Measurements from ENCODE around the gene LGALS9B.
"Not testable (repeated sequence)": the region's sequence is repeated elsewhere in the genome, so short reads cannot be mapped to it uniquely, and the experiment has no call there.

The LGALS9B gene

DNA sequence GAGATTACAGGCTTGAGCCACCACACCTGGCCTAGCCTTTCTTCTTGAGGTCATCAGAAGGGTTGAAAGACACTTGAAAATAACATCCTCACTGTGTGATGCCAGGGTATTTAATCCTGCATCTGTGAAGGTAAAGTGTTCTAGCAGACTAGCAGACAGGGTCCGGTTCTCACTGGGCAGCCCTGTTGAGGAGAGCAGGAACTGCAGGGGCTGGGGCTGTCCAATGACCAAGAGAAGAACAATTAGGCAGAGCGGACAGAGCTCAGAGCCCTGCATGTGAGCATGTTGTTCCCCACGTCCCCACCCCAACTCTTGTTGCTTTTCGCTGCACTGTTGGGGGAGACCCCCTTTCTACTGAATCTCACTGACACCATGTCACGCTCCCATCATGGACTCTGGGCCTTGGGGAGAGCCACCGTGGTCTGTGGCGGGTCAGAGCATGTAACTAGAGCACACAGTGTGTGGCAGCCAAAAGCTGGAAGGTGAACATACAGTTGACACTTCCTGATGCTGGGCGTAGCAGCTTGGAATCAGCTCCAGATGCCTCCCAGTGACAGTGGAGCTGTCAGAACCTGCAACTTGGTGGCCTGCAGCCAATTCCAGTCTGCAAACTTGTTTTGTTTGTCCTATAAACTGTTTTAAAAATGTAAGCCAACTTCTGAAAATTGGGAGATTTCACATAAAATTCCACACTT lies 7.9 kb upstream of the LGALS9B start:
- DNase-seq (ENCODE audit: low read depth): not testable (repeated sequence)

DNA sequence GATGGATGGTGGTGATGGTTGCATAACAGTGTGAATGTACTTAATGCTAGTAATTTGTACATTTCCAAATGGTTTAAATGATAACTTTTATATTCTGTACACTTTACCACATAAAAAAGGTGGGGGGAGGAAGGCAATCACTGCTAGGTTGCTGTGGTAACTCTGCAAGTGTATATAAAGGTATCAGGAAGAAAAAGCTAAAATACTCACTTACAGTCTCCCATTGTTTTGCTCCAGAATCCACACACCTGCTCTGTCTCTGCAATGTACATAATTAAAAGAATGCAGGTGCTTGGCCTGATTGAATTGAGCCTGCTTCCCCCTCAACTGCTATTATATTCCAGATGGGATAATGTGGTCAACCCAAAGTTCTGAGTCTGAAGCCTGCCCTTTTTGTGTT lies 6.7 kb upstream of the LGALS9B start:
- DNase-seq (ENCODE audit: low read depth); H3K4me3 ChIP-seq (ENCODE audit: control insufficient read depth, low read depth, low read length): not testable (repeated sequence)

More for the DNA sequence above, 7.9 kb upstream of the LGALS9B start:
- H3K4me3 ChIP-seq (ENCODE audit: control insufficient read depth, low read depth, low read length): not testable (repeated sequence)

DNA sequence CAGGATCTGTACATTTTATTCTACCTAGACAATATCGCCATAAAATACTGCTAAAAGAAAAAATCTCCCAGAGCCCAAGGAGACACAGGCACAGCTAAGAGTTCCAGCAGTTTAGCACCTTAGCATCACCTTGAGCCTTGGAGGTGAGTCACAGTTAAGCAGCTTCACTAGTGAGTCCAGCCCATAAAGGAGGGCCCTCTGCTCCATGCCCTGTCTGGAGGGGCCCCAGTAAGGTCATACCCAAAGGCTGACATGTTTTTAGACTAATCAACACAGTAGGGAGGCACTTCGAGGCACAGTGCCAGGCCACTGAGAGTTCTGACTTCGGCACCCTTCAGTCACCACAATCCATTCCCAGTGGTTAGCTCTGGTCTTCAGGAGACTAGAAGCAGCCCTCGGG lies 2.6 kb upstream of the LGALS9B start:
- H3K4me3 ChIP-seq (ENCODE audit: control insufficient read depth, low read depth, low read length); DNase-seq (ENCODE audit: low read depth): not testable (repeated sequence)

DNA sequence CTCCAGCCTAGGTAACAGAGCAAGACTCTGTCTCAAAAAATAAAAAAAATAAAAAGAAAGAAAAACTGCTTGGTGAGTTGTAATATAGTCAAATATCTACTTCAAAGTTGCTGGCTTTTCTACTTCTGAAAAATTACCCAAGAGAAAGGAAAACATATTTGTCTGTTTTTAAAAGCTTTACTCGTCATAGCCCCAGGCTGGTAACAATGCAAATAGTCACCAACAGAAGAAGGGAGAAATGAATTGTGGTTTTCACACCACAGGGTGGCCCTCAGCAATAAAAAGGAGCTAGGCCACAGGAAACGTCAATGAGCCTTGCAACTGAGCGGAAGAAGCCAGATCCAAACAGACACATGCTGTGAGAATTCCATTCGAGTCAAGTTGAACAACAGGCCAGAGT lies 1.8 kb upstream of the LGALS9B start:
- not testable (repeated sequence) for H3K4me3 ChIP-seq (ENCODE audit: control insufficient read depth, low read depth, low read length); DNase-seq (ENCODE audit: low read depth)

DNA sequence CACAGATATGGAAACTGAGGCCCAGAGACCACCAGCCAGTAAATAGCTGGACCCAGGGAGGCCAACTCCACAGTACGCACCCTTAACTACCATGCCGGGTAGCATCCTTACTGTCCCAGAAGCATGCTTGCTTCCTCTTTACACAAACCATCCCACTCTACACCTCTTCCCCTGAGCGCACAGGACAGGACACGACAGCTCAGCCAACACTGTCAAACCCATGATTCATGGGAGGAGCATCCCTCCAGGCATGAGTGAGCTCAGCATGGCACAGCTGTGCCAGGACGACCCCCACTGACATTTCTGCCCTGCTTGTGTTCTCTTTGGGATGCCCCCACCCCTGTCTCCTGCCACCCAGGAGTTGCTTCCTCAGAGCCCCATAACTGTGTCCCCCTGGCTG lies 340 bp downstream of the LGALS9B start:
- H3K4me3 ChIP-seq (ENCODE audit: control insufficient read depth, low read depth, low read length); DNase-seq (ENCODE audit: low read depth): not testable (repeated sequence)

DNA sequence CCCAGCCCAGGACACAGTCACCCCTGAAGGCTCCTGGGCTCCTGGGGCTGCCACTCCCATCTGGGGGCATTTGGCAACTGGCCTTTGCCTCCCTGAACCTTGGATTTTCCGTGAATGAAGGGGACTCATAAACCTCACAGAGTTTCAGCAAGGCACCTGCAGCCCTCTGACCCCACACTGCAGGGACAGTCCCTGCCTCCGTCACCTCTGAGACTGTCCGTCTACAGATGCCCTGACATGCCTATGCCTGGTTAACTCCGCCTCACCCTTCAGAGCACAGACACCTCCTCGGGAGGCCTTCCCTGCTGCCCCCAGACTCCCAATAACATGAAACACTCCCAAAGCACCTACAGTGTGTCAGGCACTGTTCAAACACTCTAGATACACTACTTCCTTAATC lies 786 bp downstream of the LGALS9B start:
- not testable (repeated sequence) for DNase-seq (ENCODE audit: low read depth); H3K4me3 ChIP-seq (ENCODE audit: control insufficient read depth, low read depth, low read length)

DNA sequence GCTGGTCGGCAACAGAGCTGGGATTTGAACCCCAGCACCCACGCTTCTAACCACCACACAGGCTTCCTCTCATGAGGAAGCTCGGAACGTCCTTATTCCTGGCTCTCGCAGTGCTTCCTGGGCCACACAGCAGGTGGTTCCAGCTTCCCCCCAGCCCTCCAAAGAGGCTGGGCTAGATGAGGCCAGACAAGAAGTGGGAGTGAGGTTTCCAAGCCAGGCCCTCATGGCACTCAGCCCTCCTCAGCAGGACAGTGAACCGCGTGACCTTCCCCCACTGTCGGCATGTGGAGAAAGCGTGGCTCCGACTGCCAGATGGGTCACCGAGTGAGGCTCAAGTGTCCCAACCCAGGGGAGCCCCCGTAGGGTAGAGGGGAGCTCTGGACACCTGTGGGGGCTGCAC lies 1.8 kb downstream of the LGALS9B start:
- not testable (repeated sequence) for DNase-seq (ENCODE audit: low read depth); H3K4me3 ChIP-seq (ENCODE audit: control insufficient read depth, low read depth, low read length)

DNA sequence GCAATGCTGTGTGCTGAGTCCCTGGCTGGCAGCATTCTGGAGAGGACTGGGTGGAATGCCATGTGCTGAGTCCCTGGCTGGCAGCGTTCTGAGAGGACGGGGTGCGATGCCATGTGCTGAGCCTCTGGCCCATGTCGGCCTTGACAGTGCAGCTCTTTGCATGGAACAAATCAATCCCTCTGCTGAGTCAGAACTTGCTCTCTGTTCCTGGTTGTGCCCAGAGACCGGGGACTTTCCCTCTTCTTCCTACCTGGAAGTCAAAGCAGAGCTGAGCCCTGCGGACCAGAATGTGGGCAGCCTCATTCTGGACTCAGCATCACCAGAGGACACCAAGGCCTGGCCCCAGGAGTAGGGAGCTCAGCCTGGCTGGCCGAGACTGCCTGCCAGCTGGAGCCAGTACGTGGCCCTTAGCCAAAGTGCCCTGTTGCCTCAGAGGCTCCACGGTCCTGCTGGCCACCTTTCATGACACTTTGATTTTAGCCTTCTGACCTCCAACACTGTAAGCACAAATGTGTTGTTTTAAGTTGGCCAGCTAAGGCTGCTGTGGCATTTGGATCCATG lies 2.4 kb downstream of the LGALS9B start:
- DNase-seq (ENCODE audit: low read depth); H3K4me3 ChIP-seq (ENCODE audit: control insufficient read depth, low read depth, low read length): not testable (repeated sequence)

DNA sequence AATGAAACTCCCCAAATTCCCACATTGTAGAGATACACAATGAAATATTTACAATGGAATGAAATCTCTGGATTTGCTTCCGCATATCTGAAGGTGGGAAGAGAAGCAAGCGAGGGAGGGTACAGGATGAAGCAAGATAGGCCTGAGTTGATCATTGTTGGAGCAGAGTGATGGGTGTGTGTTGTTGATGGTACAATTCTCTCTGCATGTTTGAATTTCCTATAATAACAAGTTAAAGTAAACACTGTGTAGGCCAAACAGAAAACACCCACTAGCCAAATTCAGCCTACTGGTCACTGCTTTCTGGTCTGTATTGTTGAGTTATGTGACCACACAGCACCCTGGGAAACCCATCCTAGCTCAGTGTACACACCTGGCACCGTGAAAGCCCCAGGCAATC lies 5.2 kb downstream of the LGALS9B start:
- H3K4me3 ChIP-seq (ENCODE audit: control insufficient read depth, low read depth, low read length); DNase-seq (ENCODE audit: low read depth): not testable (repeated sequence)

DNA sequence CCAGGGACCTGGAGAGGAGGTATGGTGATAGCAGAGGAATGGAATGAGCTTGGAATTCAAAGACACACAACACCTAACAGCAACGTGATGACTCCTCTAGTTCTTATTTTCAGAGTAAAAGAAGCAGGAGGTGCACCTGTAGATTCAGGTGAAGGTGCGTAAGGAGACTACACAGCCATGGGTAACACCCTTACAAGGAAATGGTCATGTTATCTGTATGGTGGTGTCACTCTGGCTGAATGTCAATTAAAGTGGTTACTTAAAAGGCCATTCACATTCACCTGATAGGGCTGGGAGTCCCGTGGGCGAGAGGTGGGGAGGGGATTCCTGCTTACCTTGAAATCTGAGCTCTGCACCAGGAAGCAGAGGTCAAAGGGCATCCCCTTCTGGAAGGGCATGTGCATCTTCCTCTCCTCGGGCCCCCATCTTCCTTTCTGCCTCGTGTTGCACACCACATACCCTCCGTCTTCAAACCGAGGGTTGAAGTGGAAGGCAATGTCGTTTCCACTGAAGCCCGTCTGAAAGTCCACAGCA lies 9.4 kb downstream of the LGALS9B start:
- not testable (repeated sequence) for H3K4me3 ChIP-seq (ENCODE audit: control insufficient read depth, low read depth, low read length); DNase-seq (ENCODE audit: low read depth)

DNA sequence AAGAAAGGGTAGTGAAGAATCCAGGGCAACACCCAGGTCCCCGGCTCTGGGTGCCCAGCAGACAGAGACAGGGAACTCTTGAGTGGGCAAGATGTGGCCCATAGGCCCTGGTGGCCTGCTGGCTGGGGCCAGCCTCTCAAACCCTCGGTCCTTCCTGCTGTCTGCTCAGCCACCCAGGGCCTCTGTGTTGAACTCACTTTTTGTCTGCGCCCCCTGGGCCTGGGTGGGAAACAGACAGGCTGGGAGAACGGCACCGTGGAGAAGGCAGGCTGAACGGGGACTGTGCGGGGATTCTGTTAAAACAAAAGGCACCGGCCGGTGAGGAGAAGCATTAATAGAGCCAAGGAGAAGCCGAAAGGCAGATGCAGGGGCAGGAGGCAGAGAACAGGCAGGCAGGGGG lies 12.2 kb downstream of the LGALS9B start:
- not testable (repeated sequence) for DNase-seq (ENCODE audit: low read depth); H3K4me3 ChIP-seq (ENCODE audit: control insufficient read depth, low read depth, low read length)

DNA sequence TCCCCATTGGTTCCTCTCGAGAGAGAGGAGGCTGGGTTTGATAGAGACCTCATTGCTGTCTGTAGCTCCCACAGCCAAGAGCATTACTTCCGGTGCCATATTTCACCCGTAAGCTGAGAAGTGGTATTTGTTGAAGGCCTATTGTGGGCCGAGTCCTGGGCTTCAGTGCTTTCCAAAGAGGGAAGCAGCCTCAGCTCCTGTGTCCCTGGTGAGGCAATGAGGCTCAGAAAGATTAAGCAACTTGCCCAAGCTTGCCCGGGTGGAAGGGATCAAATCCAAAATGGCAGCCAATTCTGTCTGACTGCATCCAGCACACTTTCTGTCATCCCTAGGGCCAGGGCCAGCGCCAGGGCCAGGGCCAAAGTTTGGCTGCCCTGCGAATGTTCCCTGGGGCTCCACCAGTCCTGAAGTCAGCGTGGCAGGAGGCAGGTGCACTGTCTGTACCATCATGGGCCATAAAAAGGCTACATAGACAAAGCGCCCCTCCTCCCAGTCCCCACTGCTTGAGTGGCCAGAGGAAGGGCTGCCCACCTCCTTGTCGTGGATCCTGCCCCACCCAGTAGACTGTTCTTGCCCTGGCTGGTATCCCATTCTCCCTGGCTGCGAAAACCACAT lies 13.4 kb downstream of the LGALS9B start:
- not testable (repeated sequence) for DNase-seq (ENCODE audit: low read depth)

DNA sequence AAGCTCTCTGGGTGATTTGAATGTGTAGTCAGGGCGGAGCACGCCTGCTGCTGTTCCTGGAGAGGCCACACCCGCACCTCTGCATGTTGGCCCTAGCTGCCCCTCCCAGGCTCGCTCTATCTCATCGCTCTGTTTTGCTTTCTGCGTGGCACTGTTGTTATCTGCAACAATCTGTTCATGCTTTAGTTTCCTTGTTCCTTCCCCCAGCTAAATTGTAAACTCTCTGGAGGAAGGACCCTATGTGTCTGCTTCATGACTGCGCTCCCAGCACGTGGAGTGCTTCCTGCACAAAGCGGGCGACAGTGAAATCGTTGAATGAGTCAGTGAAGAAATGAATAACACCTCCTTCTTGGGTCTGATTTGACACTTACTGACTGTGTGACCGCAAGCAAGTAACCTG lies 16.5 kb downstream of the LGALS9B start:
- not testable (repeated sequence) for DNase-seq (ENCODE audit: low read depth)

More for the DNA sequence above, 13.4 kb downstream of the LGALS9B start:
- not testable (repeated sequence) for H3K4me3 ChIP-seq (ENCODE audit: control insufficient read depth, low read depth, low read length)

DNA sequence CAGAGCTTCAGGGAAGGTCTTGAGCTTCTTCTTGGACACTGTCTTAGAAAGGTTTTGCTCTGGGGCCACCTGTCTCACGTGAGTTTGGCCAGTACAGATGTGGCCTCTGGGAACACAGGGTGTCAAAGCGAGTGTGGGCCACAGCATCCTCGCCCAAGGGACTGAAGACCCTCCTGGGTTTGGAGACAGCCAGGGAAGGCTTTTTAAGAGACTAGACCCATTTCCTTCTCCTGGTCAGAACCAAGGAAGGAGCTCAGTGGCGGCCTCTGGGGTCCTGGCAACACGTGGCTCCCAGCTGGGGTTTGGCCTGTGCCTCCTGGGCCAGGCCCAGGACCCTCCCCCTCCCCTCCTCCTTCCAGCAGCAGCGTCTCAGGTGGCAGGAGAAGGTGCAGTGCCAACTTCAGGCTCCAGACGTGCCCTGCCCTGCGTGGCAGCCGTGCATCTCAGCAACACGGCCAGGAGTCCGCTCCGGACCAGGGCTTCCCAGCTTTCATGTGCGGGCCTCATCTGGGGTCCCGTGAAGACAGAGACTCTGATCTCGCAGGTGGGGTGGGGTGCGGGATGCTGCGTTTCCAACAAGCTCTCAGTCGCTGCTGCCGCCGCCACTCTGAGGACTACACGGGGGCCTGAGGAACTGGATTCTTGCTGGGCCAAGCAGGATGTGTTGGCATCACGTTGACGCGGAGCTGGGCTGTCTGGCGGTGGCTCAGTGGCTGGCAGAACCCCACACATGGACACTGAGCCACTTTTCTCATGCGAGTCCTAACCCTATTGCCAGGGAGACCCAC lies 19.6 kb downstream of the LGALS9B start:
- not testable (repeated sequence) for DNase-seq (ENCODE audit: low read depth)

More for the DNA sequence above, 16.5 kb downstream of the LGALS9B start:
- H3K4me3 ChIP-seq (ENCODE audit: control insufficient read depth, low read depth, low read length): not testable (repeated sequence)

DNA sequence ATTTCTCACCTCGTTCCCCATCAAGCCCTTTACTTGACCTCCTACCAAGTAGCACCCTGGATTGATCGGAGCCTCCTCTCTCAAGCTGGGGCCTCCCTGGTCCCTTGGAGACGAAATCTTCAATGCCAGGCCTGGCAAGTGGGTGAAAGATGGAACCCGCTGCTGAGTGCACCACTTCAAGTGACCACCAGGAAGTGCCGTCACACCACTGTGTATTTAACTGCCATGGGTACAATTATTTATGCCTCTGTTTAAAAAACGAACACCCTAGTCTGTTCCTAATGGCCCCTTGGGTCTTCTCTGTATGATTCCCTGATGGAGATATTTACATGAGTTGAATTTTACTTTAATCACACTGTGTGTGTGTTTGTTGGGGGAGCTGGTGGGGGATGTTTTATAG lies 20.4 kb downstream of the LGALS9B start:
- not testable (repeated sequence) for H3K4me3 ChIP-seq (ENCODE audit: control insufficient read depth, low read depth, low read length); DNase-seq (ENCODE audit: low read depth)

More for the DNA sequence above, 19.6 kb downstream of the LGALS9B start:
- not testable (repeated sequence) for H3K4me3 ChIP-seq (ENCODE audit: control insufficient read depth, low read depth, low read length)

DNA sequence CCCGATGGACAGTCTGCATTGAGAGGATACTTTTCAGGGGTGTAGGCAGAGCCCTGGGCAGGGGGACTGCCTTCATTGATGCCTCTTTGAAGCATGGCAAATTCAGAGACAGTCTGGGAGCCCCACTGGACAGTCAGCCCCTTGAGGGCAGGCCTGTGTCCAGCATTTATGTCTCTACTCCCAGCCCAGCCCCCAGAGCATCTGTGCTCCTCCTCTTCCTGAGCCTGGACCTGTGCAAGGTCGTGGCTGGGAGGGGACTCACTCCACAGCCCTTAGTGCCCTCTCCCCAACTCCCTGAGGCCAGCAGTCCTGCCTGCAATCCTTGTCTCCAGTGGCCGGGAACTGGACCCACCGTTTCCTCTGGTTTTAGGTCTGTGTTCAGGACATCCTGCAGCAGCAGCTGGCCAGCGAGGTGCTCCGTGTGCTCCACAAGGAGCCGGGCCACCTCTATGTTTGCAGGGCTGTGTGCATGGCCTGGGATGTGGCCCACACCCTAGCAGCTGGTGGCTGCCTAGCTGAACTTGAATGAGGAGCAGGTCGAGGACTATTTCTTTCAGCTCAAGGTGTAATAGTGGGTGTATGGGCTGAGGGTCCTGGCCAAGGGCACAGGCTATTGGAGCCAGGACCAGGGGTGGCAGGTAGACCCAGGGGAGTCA lies 22.6 kb downstream of the LGALS9B start:
- DNase-seq (ENCODE audit: low read depth): not testable (repeated sequence)

DNA sequence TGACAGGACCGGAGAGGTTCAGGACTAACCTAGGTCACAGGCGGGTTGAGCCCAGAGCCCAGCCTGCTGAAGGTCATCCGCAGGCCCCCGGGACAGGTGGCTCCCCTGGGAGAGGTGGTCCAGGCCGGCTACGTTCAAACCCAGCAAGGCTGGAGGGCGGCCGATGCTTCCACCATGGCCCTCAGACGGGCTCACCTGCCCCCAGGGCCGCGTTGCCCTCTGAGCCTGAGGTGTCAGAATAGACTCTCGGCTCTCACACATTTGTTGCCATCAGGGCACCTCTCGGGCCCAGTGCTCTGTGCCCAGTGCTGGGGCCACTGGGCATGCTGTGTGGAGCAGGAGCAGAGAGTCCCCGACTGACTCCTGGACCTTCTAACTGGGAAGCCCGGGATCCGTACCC lies 23.2 kb downstream of the LGALS9B start:
- DNase-seq (ENCODE audit: low read depth); H3K4me3 ChIP-seq (ENCODE audit: control insufficient read depth, low read depth, low read length): not testable (repeated sequence)

More for the DNA sequence above, 22.6 kb downstream of the LGALS9B start:
- H3K4me3 ChIP-seq (ENCODE audit: control insufficient read depth, low read depth, low read length): not testable (repeated sequence)

DNA sequence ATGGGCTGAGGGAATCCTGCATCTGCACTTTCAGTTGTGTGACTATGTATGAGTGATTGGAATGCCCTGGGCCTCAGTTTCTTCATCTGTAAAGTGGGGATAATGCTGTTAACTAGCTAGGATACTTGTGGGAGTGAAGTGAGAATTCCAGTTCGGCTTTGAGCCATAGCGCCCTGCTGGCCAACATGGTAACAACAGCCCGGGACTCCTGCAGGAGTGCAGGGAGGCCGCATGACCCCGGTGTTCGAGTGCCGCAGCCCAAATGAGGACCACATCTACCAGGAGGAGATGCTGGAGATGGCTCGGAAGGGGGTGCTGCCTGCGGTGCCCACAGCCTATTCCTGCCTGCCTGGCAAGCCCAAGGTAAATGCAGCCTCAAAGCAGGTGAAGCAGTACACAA lies 23.7 kb downstream of the LGALS9B start:
- DNase-seq (ENCODE audit: low read depth); H3K4me3 ChIP-seq (ENCODE audit: control insufficient read depth, low read depth, low read length): not testable (repeated sequence)

Data from fibroblast of mammary gland (primary cell).